CD8-positive, alpha-beta memory T cell (primary cell): ENCODE data around the gene KCNJ13. TPM values are rescaled to one million over a fixed set of nuclear protein-coding genes. Genes with fewer than 3 reads are reported as not detected.
"Not testable (repeated sequence)": the region's sequence is repeated elsewhere in the genome, so short reads cannot be mapped to it uniquely, and the experiment has no call there.

ENCODE experiments used
- CTCF ChIA-PET: fragments of 350-600 bp; sonication (Branson Sonifier 250); formaldehyde crosslinking; loops from one replicate; lab custom pipeline; 2021; ENCODE audit warnings: antibody characterized with exemption; lab: Charles Lee
- POLR2A ChIA-PET: fragments of 350-600 bp; sonication (Branson Sonifier 250); formaldehyde crosslinking; loops from one replicate; lab custom pipeline; 2021; ENCODE audit warnings: antibody characterized with exemption; lab: Charles Lee
- DNase-seq, 5 donors: peaks; one replicate each; pipeline versions ENCODE4 v3.0.0 to v3.0.0-alpha.2; 2020 to 2022; ENCODE audit warnings: mixed read lengths in 1 of 5
- H3K27ac ChIP-seq: one replicate; pipeline ENCODE4 v1.7.0; 2013; ENCODE audit warnings: low read depth, mild to moderate bottlenecking, low read length, moderate library complexity
- H3K27me3 ChIP-seq: 2 replicates; pipeline ENCODE4 v1.7.0; 2013; ENCODE audit warnings: low read length, mild to moderate bottlenecking; ENCODE audit not compliant: insufficient read depth, poor library complexity, severe bottlenecking
- H3K36me3 ChIP-seq: 2 replicates; pipeline ENCODE4 v1.7.0; 2013; ENCODE audit warnings: mild to moderate bottlenecking, low read length, moderate library complexity; ENCODE audit not compliant: insufficient read depth
- H3K4me1 ChIP-seq: 2 replicates; pipeline ENCODE4 v1.7.0; 2013; ENCODE audit warnings: mild to moderate bottlenecking, low read length, moderate library complexity; ENCODE audit not compliant: insufficient read depth
- H3K4me3 ChIP-seq: 2 replicates; pipeline ENCODE4 v1.7.0; 2013; ENCODE audit warnings: mild to moderate bottlenecking, low read length
- H3K9me3 ChIP-seq: 2 replicates; pipeline ENCODE4 v1.7.0; 2013; ENCODE audit warnings: mild to moderate bottlenecking, low read length
- H3K27ac Mint-ChIP-seq, 8 donors: one replicate each; pipeline ENCODE4 v1.8.0; 2020 to 2021; ENCODE audit warnings: mixed read lengths in 8 of 8, mild to moderate bottlenecking in 6 of 8, inconsistent platforms in 3 of 8, moderate library complexity in 3 of 8
- H3K27me3 Mint-ChIP-seq, 2 donors: one replicate each; pipeline ENCODE4 v1.8.0; 2020 to 2021; ENCODE audit warnings: mixed read lengths in 2 of 2, mild to moderate bottlenecking in 1 of 2, moderate library complexity in 1 of 2
- H3K36me3 Mint-ChIP-seq, 3 donors: one replicate each; pipeline ENCODE4 v1.8.0; 2020 to 2021; ENCODE audit warnings: mixed read lengths in 3 of 3, inconsistent platforms in 1 of 3, mild to moderate bottlenecking in 1 of 3
- H3K4me1 Mint-ChIP-seq, 3 donors: one replicate each; pipeline ENCODE4 v1.8.0; 2020 to 2021; ENCODE audit warnings: mixed read lengths in 3 of 3, inconsistent platforms in 1 of 3, mild to moderate bottlenecking in 1 of 3
- H3K4me3 Mint-ChIP-seq, 7 donors: one replicate each; pipeline ENCODE4 v1.8.0; 2020 to 2021; ENCODE audit warnings: mixed read lengths in 7 of 7, mild to moderate bottlenecking in 6 of 7, moderate library complexity in 4 of 7, inconsistent platforms in 2 of 7
- H3K9me3 Mint-ChIP-seq, 5 donors: one replicate each; pipeline ENCODE4 v1.8.0; 2020 to 2022; ENCODE audit warnings: mixed read lengths in 5 of 5, mild to moderate bottlenecking in 3 of 5, moderate library complexity in 2 of 5, inconsistent platforms in 1 of 5
- polyA plus RNA-seq: library from polyadenylated mRNA; unstranded; fragments of 300-500 nt; fragmentation: Illumina TruSeq; gene quantifications from one replicate; pipeline ENCODE4 v1.2.3, GENCODE V29; 2021
- total RNA-seq, 2 experiments: library from RNA; stranded (reverse); gene quantifications; one replicate each; pipeline ENCODE4 v1.2.3, GENCODE V29; 2021

KCNJ13 gene
- total and polyA plus RNA-seq, 3 experiments from 2014 or later, result 0.20 TPM; not detected in 2

GRCh38 chr2:232741294-232741693 is 35.1 kb downstream of the KCNJ13 start:
- Mint-ChIP-seq H3K27ac (peak overlapping the region in 1 of 8 donors; percentile 43), H3K4me3 (no peak overlapping the region), H3K9me3 (no peaks in the 10 kb centered on the region), H3K27me3 (no peaks in the 10 kb centered on the region), H3K36me3 (peaks cover 4 to 50% (median 7%) of the 10 kb centered on the region in 3 donors), H3K4me1 (peaks cover 8 to 15% (median 11%) of the 10 kb centered on the region in 3 donors)
- Histone ChIP-seq H3K9me3 (no peaks in the 10 kb centered on the region), H3K27me3 (no peaks in the 10 kb centered on the region), H3K4me3 (no peak overlapping the region), H3K36me3 (peaks cover 4% of the 10 kb centered on the region), H3K27ac (no peak overlapping the region), H3K4me1 (no peaks in the 10 kb centered on the region)
- ChIA-PET POLR2A (interaction anchor here (0.6 kb wide), 1 partner anchor 347 kb away, joined by 3 read pairs; no protein-coding TSS in a partner anchor), CTCF (no interaction called here)
- no peak for DNase-seq

DNA sequence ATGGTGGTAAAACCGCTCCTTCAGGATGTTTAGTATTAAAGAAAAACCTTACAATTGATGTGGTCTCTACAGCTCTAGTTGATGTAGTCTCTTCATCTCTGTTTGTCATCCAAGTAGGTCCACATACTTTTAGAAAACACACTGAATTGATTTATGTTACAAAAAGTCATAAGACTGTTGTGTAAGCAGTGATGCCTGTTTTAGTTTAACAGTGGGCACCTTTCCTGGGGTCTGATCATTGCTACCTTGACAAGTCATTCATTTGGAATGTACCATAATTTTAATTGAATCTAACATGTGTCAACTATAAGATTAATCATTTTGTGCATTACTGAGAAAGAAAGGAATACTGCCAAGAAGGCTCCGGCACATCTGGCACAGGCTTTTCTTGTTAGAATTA is 44.9 kb downstream of the KCNJ13 start:
- DNase-seq, result no peak
- H3K4me3 Mint-ChIP-seq, result no peak overlapping the region
- H3K27ac ChIP-seq, result no peak overlapping the region
- peaks cover 15% of the 10 kb centered on the region for H3K36me3 ChIP-seq
- H3K4me1 ChIP-seq, result no peaks in the 10 kb centered on the region
- H3K9me3 ChIP-seq, result no peaks in the 10 kb centered on the region
- H3K27me3 Mint-ChIP-seq, result no peaks in the 10 kb centered on the region
- peaks cover 19 to 38% (median 26%) of the 10 kb centered on the region in 3 donors for H3K4me1 Mint-ChIP-seq
- POLR2A ChIA-PET, result no interaction called here
- H3K9me3 Mint-ChIP-seq, result no peaks in the 10 kb centered on the region
- CTCF ChIA-PET, result interaction anchor here (0.6 to 2.1 kb wide), 2 partner anchors 15 to 28 kb away, joined by 3 to 6 read pairs; no protein-coding TSS in a partner anchor
- no peaks in the 10 kb centered on the region for H3K27me3 ChIP-seq
- H3K27ac Mint-ChIP-seq, result peak overlapping the region in 3 of 8 donors; percentile 36 to 64 (median 37)
- H3K4me3 ChIP-seq, result no peak overlapping the region
- H3K36me3 Mint-ChIP-seq, result peaks cover 0 to 71% (median 21%) of the 10 kb centered on the region in 3 donors

DNA sequence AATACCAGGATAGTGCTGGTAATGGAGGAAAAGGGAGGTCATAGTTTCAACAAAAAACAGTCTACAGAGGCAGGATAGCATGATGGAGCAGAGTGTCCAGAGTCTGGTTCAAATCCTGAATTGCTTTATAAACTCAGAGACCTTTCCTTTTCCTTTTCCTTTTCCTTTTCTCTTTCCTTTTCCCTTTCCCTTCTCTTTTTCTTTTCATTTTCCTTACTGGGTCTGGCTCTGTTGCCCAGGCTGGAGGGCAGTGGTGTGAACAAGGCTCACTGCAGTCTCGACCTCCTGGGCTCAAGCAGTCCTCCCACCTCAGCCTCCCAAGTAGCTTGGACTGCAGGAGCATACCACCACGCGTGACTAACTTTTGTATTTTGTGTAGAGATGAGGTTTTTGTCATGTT is 47.6 kb downstream of the KCNJ13 start:
- Mint-ChIP-seq H3K27ac (peak overlapping the region in 1 of 8 donors; percentile 32), H3K4me1 (peaks cover 21 to 49% (median 31%) of the 10 kb centered on the region in 3 donors), H3K9me3 (no peaks in the 10 kb centered on the region), H3K27me3 (no peaks in the 10 kb centered on the region), H3K4me3 (no peak overlapping the region), H3K36me3 (peaks cover 0 to 76% (median 30%) of the 10 kb centered on the region in 3 donors)
- Histone ChIP-seq H3K9me3 (no peaks in the 10 kb centered on the region), H3K36me3 (peaks cover 17% of the 10 kb centered on the region), H3K27ac (no peak overlapping the region), H3K4me3 (no peak overlapping the region), H3K4me1 (no peaks in the 10 kb centered on the region), H3K27me3 (no peaks in the 10 kb centered on the region)
- ChIA-PET CTCF (no interaction called here), POLR2A (no interaction called here)
- DNase-seq, result no peak

DNA sequence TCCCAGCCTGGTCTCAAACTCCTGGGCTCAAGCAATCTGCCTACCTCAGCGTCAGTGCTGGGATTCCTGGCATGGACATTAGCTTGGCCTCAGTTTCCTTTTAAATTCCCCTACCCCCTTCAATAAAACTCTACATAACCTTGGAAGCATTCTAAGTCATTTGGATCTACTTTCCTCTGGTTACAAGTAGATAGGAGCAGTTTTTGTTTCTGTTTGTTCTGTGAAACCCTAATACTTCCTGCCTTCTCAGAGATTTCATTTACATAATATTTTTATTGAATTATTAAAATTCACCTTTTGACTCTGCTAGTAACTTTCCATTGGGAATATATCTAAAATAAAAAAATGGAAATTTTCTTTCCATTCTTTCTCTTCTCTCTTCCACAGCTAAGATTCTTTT is 53.3 kb downstream of the KCNJ13 start:
- H3K27ac Mint-ChIP-seq, result peak overlapping the region in 5 of 8 donors; percentile 20 to 74 (median 45)
- Histone ChIP-seq H3K4me3 (no peak overlapping the region), H3K27ac (no peak overlapping the region), H3K36me3 (peaks cover 17% of the 10 kb centered on the region), H3K27me3 (no peaks in the 10 kb centered on the region), H3K4me1 (peaks cover 15% of the 10 kb centered on the region), H3K9me3 (no peaks in the 10 kb centered on the region)
- POLR2A ChIA-PET, result no interaction called here
- CTCF ChIA-PET, result no interaction called here
- no peak for DNase-seq
- H3K9me3 Mint-ChIP-seq, result peaks cover 0 to 3% (median 0%) of the 10 kb centered on the region in 5 donors
- peaks cover 0 to 2% of the 10 kb centered on the region in 2 donors for H3K27me3 Mint-ChIP-seq
- peaks cover 15 to 70% (median 32%) of the 10 kb centered on the region in 3 donors for H3K36me3 Mint-ChIP-seq
- H3K4me1 Mint-ChIP-seq, result peaks cover 42 to 70% (median 58%) of the 10 kb centered on the region in 3 donors
- H3K4me3 Mint-ChIP-seq, result no peak overlapping the region

DNA sequence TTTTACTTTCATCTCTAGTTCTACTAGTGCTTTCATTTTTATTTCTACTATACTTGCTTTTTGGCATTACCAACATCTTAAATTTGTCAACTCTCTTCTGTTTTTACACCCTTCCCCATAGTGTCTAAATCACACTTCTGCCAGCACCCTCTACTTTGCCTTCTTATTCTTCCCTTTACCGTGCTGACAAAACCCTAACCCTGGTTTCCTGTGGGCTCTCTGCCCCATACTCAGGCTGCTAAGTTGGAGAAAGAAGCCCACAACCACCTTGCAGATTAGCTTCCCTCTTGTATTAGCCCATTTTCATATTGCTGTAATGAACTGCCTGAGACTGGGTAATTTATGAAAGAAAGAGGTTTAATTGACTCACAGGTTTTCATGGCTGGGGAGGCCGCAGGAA is 54.5 kb downstream of the KCNJ13 start:
- ChIA-PET CTCF (no interaction called here), POLR2A (no interaction called here)
- peaks cover 44 to 68% (median 55%) of the 10 kb centered on the region in 3 donors for H3K4me1 Mint-ChIP-seq
- peaks cover 0 to 2% of the 10 kb centered on the region in 2 donors for H3K27me3 Mint-ChIP-seq
- no peak for DNase-seq
- H3K4me3 Mint-ChIP-seq, result peak overlapping the region in 5 of 7 donors; percentile 2 to 42 (median 8)
- Histone ChIP-seq H3K9me3 (no peaks in the 10 kb centered on the region), H3K27ac (no peak overlapping the region), H3K27me3 (no peaks in the 10 kb centered on the region), H3K4me1 (peaks cover 15% of the 10 kb centered on the region), H3K4me3 (no peak overlapping the region), H3K36me3 (peaks cover 21% of the 10 kb centered on the region)
- peaks cover 0 to 3% (median 0%) of the 10 kb centered on the region in 5 donors for H3K9me3 Mint-ChIP-seq
- H3K27ac Mint-ChIP-seq, result peak overlapping the region; percentile 3 to 91 (median 63)
- H3K36me3 Mint-ChIP-seq, result peaks cover 23 to 69% (median 32%) of the 10 kb centered on the region in 3 donors

DNA sequence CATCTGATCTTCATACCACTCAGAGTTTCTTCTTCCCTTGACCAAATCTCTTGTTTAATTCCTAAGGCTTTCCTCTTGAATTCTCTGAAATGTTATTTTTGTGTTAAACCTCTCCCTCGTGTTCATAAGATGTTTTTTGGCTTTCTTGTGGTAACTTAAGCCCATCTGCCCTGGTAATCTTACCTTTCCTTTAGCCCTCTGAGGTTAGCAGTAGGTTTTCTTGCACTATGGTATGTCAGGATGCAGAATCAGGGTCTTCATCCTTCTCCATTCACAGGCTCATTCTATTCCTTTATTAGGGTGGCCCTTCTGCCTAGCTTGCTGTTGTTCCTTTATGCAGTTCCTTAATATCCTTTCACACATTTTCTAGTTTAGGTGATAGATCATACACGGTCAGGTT is 55.1 kb downstream of the KCNJ13 start:
- Histone ChIP-seq H3K27me3 (no peaks in the 10 kb centered on the region), H3K36me3 (peaks cover 21% of the 10 kb centered on the region), H3K4me1 (peaks cover 15% of the 10 kb centered on the region), H3K27ac (no peak overlapping the region), H3K9me3 (no peaks in the 10 kb centered on the region), H3K4me3 (no peak overlapping the region)
- Mint-ChIP-seq H3K4me3 (peak overlapping the region in 2 of 7 donors; percentile 1 to 8), H3K4me1 (peaks cover 44 to 68% (median 59%) of the 10 kb centered on the region in 3 donors), H3K9me3 (peaks cover 0 to 3% (median 0%) of the 10 kb centered on the region in 5 donors), H3K36me3 (peaks cover 25 to 69% (median 32%) of the 10 kb centered on the region in 3 donors), H3K27me3 (peaks cover 0 to 2% of the 10 kb centered on the region in 2 donors), H3K27ac (peak overlapping the region in 7 of 8 donors; percentile 0 to 87 (median 45))
- ChIA-PET CTCF (no interaction called here), POLR2A (no interaction called here)
- DNase-seq, result no peak

DNA sequence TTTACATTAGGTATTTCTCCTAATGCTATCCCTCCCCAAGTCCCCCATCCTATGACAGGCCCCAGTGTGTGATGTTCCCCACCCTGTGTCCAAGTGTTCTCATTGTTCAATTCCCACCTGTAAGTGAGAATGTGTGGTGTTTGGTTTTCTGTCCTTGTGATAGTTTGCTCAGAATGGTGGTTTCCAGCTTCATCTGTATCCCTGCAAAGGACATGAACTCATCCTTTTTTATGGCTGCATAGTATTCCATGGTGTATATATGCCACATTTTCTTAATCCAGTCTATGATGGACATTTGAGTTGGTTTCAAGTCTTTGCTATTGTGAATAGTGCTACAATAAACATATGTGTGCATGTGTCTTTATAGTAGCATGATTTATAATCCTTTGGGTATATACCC is 56.3 kb downstream of the KCNJ13 start:
- H3K27me3 ChIP-seq, DNase-seq, H3K4me3 ChIP-seq, CTCF ChIA-PET, H3K4me3 Mint-ChIP-seq, H3K9me3 ChIP-seq, H3K27ac ChIP-seq, H3K27me3 Mint-ChIP-seq, H3K9me3 Mint-ChIP-seq, POLR2A ChIA-PET: not testable (repeated sequence)
- H3K4me1 ChIP-seq, result peaks cover 15% of the 10 kb centered on the region
- Mint-ChIP-seq H3K27ac (peak overlapping the region in 2 of 8 donors; percentile 59 to 76), H3K4me1 (peaks cover 52 to 71% (median 68%) of the 10 kb centered on the region in 3 donors), H3K36me3 (peaks cover 25 to 68% (median 26%) of the 10 kb centered on the region in 3 donors)
- peaks cover 11% of the 10 kb centered on the region for H3K36me3 ChIP-seq
